HAP-1 (cell line): ENCODE data around the gene LRRIQ1.
"Not testable (repeated sequence)": the region's sequence is repeated elsewhere in the genome, so short reads cannot be mapped to it uniquely, and the experiment has no call there.

Source experiments
- DNase-seq, 2 experiments: peaks; one replicate each; pipeline ENCODE4 v3.0.0-alpha.2; 2016 to 2020; ENCODE audit warnings: low spot score in 2 of 2
- H3K27me3 ChIP-seq: fragments of 250-450 bp; sonication (Bioruptor Pico); 2 replicates; pipeline ENCODE4 v1.5.1; 2020; ENCODE audit warnings: low read depth, mild to moderate bottlenecking, moderate library complexity
- H3K36me3 ChIP-seq: fragments of 250-450 bp; sonication (Bioruptor Pico); replicated peaks from 2 replicates; pipeline ENCODE4 v1.5.1; 2020; ENCODE audit warnings: mild to moderate bottlenecking
- H3K4me1 ChIP-seq: fragments of 250-450 bp; sonication (Bioruptor Pico); 2 replicates; pipeline ENCODE4 v1.5.1; 2020; ENCODE audit warnings: mild to moderate bottlenecking
- H3K4me3 ChIP-seq: fragments of 250-450 bp; sonication (Bioruptor Pico); 2 replicates; pipeline ENCODE4 v1.5.1; 2020; ENCODE audit warnings: mild to moderate bottlenecking, moderate library complexity
- H3K9me3 ChIP-seq: fragments of 250-450 bp; sonication (Bioruptor Pico); 2 replicates; pipeline ENCODE4 v1.5.1; 2020; ENCODE audit warnings: mild to moderate bottlenecking, moderate library complexity
- in situ Hi-C: fragments of 300-500 bp; cut with MboI; formaldehyde crosslinking; loops from 3 replicates; pipeline ENCODE4 v1.14.3; 2020; ENCODE audit warnings: low sequenced_read_pairs, inconsistent platforms, mixed read lengths

LRRIQ1 gene

GRCh38 chr12:85179680-85180270 is 143.6 kb downstream of the LRRIQ1 start:
- Histone ChIP-seq H3K27me3 (0 out of 2 replicates have a peak, but pooled peaks cover 5% of the 10 kb centered on the region), H3K9me3 (no peaks in the 10 kb centered on the region), H3K36me3 (no peaks in the 10 kb centered on the region), H3K4me1 (no peaks in the 10 kb centered on the region; the same call in 1 of the 2 replicates), H3K4me3 (no peak overlapping the region)
- in situ Hi-C loops: no loop called here
- no peak for DNase-seq

- no peaks in the 10 kb centered on the region for H3K36me3 ChIP-seq
- H3K4me3 ChIP-seq: no peak overlapping the region
- DNase-seq: no peak
- no peaks in the 10 kb centered on the region; the same call in 1 of the 2 replicates for H3K4me1 ChIP-seq
- H3K9me3 ChIP-seq: no peaks in the 10 kb centered on the region
- in situ Hi-C loops: no loop called here
- 0 out of 2 replicates have a peak, but pooled peaks cover 5% of the 10 kb centered on the region for H3K27me3 ChIP-seq
Measured at GRCh38 chr12:85182699-85183098, 146.5 kb downstream of the LRRIQ1 start.

- in situ Hi-C loops: no loop called here
- no peak overlapping the region for H3K4me3 ChIP-seq
- no peaks in the 10 kb centered on the region for H3K36me3 ChIP-seq
- no peaks in the 10 kb centered on the region for H3K9me3 ChIP-seq
- H3K4me1 ChIP-seq: no peaks in the 10 kb centered on the region
- H3K27me3 ChIP-seq: no peaks in the 10 kb centered on the region
- no peak for DNase-seq
Measured at GRCh38 chr12:85183855-85184254, 147.7 kb downstream of the LRRIQ1 start.

- Histone ChIP-seq H3K9me3 (no peaks in the 10 kb centered on the region), H3K4me3 (no peak overlapping the region), H3K4me1 (no peaks in the 10 kb centered on the region), H3K27me3 (no peaks in the 10 kb centered on the region), H3K36me3 (no peaks in the 10 kb centered on the region)
- in situ Hi-C loops: no loop called here
- no peak for DNase-seq
Measured at GRCh38 chr12:85186236-85186635, 150.1 kb downstream of the LRRIQ1 start.

- Histone ChIP-seq H3K27me3 (no peaks in the 10 kb centered on the region), H3K4me3 (no peak overlapping the region), H3K36me3 (no peaks in the 10 kb centered on the region), H3K4me1 (no peaks in the 10 kb centered on the region), H3K9me3 (no peaks in the 10 kb centered on the region)
- no peak for DNase-seq
- in situ Hi-C loops: no loop called here
Measured at GRCh38 chr12:85188619-85189018, 152.5 kb downstream of the LRRIQ1 start.

- Histone ChIP-seq H3K4me3 (no peak overlapping the region), H3K4me1 (no peaks in the 10 kb centered on the region), H3K9me3 (no peaks in the 10 kb centered on the region), H3K27me3 (no peaks in the 10 kb centered on the region), H3K36me3 (no peaks in the 10 kb centered on the region)
- in situ Hi-C loops: no loop called here
- no peak for DNase-seq
Measured at GRCh38 chr12:85190728-85191127, 154.6 kb downstream of the LRRIQ1 start.

GRCh38 chr12:85203809-85204208 is 167.7 kb downstream of the LRRIQ1 start:
- H3K4me3 ChIP-seq, in situ Hi-C loops, H3K4me1 ChIP-seq, H3K27me3 ChIP-seq, DNase-seq, H3K9me3 ChIP-seq, H3K36me3 ChIP-seq: not testable (repeated sequence)

- in situ Hi-C loops: no loop called here
- no peak for DNase-seq
- Histone ChIP-seq H3K4me1 (no peaks in the 10 kb centered on the region), H3K4me3 (no peak overlapping the region), H3K9me3 (no peaks in the 10 kb centered on the region), H3K27me3 (peaks cover 5% of the 10 kb centered on the region; the same call in 1 of the 2 replicates), H3K36me3 (no peaks in the 10 kb centered on the region)
Measured at GRCh38 chr12:85206543-85206942, 170.4 kb downstream of the LRRIQ1 start.

GRCh38 chr12:85224339-85224738 is 188.2 kb downstream of the LRRIQ1 start:
- H3K4me3 ChIP-seq, DNase-seq, in situ Hi-C loops, H3K36me3 ChIP-seq, H3K27me3 ChIP-seq, H3K4me1 ChIP-seq, H3K9me3 ChIP-seq: not testable (repeated sequence)

GRCh38 chr12:85225501-85225900 is 189.3 kb downstream of the LRRIQ1 start:
- in situ Hi-C loops: no loop called here
- Histone ChIP-seq H3K4me1 (no peaks in the 10 kb centered on the region), H3K4me3 (no peak overlapping the region), H3K9me3 (no peaks in the 10 kb centered on the region), H3K27me3 (no peaks in the 10 kb centered on the region), H3K36me3 (no peaks in the 10 kb centered on the region)
- no peak for DNase-seq

- H3K27me3 ChIP-seq: no peaks in the 10 kb centered on the region; the same call in 1 of the 2 replicates
- DNase-seq: no peak
- H3K9me3 ChIP-seq: no peaks in the 10 kb centered on the region
- no peaks in the 10 kb centered on the region for H3K4me1 ChIP-seq
- H3K4me3 ChIP-seq: no peak overlapping the region
- no peaks in the 10 kb centered on the region for H3K36me3 ChIP-seq
- in situ Hi-C loops: no loop called here
Measured at GRCh38 chr12:85237327-85237726, 201.2 kb downstream of the LRRIQ1 start.

GRCh38 chr12:85244561-85244960 is 208.4 kb downstream of the LRRIQ1 start:
- H3K27me3 ChIP-seq: no peaks in the 10 kb centered on the region
- no peaks in the 10 kb centered on the region for H3K9me3 ChIP-seq
- in situ Hi-C loops: no loop called here
- no peaks in the 10 kb centered on the region for H3K4me1 ChIP-seq
- H3K4me3 ChIP-seq: no peak overlapping the region
- H3K36me3 ChIP-seq: no peaks in the 10 kb centered on the region
- no peak for DNase-seq

GRCh38 chr12:85253853-85254252 is 217.7 kb downstream of the LRRIQ1 start:
- no peaks in the 10 kb centered on the region for H3K36me3 ChIP-seq
- peaks cover 5% of the 10 kb centered on the region; the same call in 1 of the 2 replicates for H3K27me3 ChIP-seq
- H3K9me3 ChIP-seq: no peaks in the 10 kb centered on the region
- no peak for DNase-seq
- H3K4me1 ChIP-seq: no peaks in the 10 kb centered on the region; the same call in 1 of the 2 replicates
- H3K4me3 ChIP-seq: no peak overlapping the region
- in situ Hi-C loops: no loop called here

- H3K4me3 ChIP-seq: no peak overlapping the region
- no peak for DNase-seq
- peaks cover 2% of the 10 kb centered on the region; the same call in 1 of the 2 replicates for H3K27me3 ChIP-seq
- H3K4me1 ChIP-seq: no peaks in the 10 kb centered on the region; the same call in 1 of the 2 replicates
- H3K36me3 ChIP-seq: no peaks in the 10 kb centered on the region
- in situ Hi-C loops: no loop called here
- no peaks in the 10 kb centered on the region for H3K9me3 ChIP-seq
Measured at GRCh38 chr12:85257671-85258070, 221.5 kb downstream of the LRRIQ1 start.

GRCh38 chr12:85260447-85260846 is 224.3 kb downstream of the LRRIQ1 start:
- DNase-seq: no peak
- Histone ChIP-seq H3K4me3 (no peak overlapping the region), H3K9me3 (no peaks in the 10 kb centered on the region), H3K4me1 (no peaks in the 10 kb centered on the region), H3K36me3 (no peaks in the 10 kb centered on the region), H3K27me3 (no peaks in the 10 kb centered on the region)
- in situ Hi-C loops: no loop called here
